ENCODE measurements around the gene TCF7L2.

The TCF7L2 gene

GRCh38 chr10:113122947-113123346 lies 172.9 kb downstream of the TCF7L2 start:
- H3K27me3 Mint-ChIP-seq, result peaks cover 52% of the 10 kb centered on the region
- no peak overlapping the region for H3K27ac Mint-ChIP-seq
- ATAC-seq (no peak), DNase-seq (no peak)
- H3K4me3 Mint-ChIP-seq, result no peak overlapping the region
- H3K4me1 Mint-ChIP-seq, result peaks cover 7% of the 10 kb centered on the region
- H3K9me3 Mint-ChIP-seq, result no peaks in the 10 kb centered on the region

GRCh38 chr10:113124724-113125123 lies 174.7 kb downstream of the TCF7L2 start:
- Mint-ChIP-seq H3K9me3 (no peaks in the 10 kb centered on the region), H3K4me3 (no peak overlapping the region), H3K27me3 (peaks cover 70% of the 10 kb centered on the region), H3K27ac (no peak overlapping the region), H3K4me1 (peaks cover 7% of the 10 kb centered on the region)
- DNase-seq, result no peak
- ATAC-seq, result no peak

GRCh38 chr10:113125612-113126011 lies 175.6 kb downstream of the TCF7L2 start:
- H3K4me3 Mint-ChIP-seq, result no peak overlapping the region
- ATAC-seq (no peak), DNase-seq (no peak)
- peaks cover 7% of the 10 kb centered on the region for H3K4me1 Mint-ChIP-seq
- no peak overlapping the region for H3K27ac Mint-ChIP-seq
- H3K9me3 Mint-ChIP-seq, result no peaks in the 10 kb centered on the region
- peaks cover 73% of the 10 kb centered on the region for H3K27me3 Mint-ChIP-seq

GRCh38 chr10:113126229-113127201 lies 176.5 kb downstream of the TCF7L2 start:
- peaks cover 73% of the 10 kb centered on the region for H3K27me3 Mint-ChIP-seq
- no peak overlapping the region for H3K27ac Mint-ChIP-seq
- peaks cover 7% of the 10 kb centered on the region for H3K4me1 Mint-ChIP-seq
- peak overlapping the region; percentile 65 to 74 for H3K4me3 Mint-ChIP-seq
- no peaks in the 10 kb centered on the region for H3K9me3 Mint-ChIP-seq
- DNase-seq (peak; percentile 54 to 55), ATAC-seq (peak; percentile 100)

GRCh38 chr10:113127261-113127900 lies 177.3 kb downstream of the TCF7L2 start:
- no peaks in the 10 kb centered on the region for H3K9me3 Mint-ChIP-seq
- H3K4me1 Mint-ChIP-seq, result peaks cover 7% of the 10 kb centered on the region
- H3K27me3 Mint-ChIP-seq, result peaks cover 73% of the 10 kb centered on the region
- ATAC-seq (no peak), DNase-seq (no peak)
- no peak overlapping the region for H3K4me3 Mint-ChIP-seq
- no peak overlapping the region for H3K27ac Mint-ChIP-seq

GRCh38 chr10:113127901-113128283 lies 177.8 kb downstream of the TCF7L2 start:
- no peaks in the 10 kb centered on the region for H3K9me3 Mint-ChIP-seq
- H3K27ac Mint-ChIP-seq, result no peak overlapping the region
- ATAC-seq (no peak), DNase-seq (no peak)
- H3K27me3 Mint-ChIP-seq, result peaks cover 70% of the 10 kb centered on the region
- peaks cover 7% of the 10 kb centered on the region for H3K4me1 Mint-ChIP-seq
- H3K4me3 Mint-ChIP-seq, result no peak overlapping the region

- Mint-ChIP-seq H3K4me1 (peaks cover 7% of the 10 kb centered on the region), H3K27me3 (peaks cover 64% of the 10 kb centered on the region), H3K27ac (no peak overlapping the region), H3K4me3 (no peak overlapping the region), H3K9me3 (no peaks in the 10 kb centered on the region)
- DNase-seq, result no peak
- ATAC-seq, result no peak
Measured at GRCh38 chr10:113128450-113129070, 178.5 kb downstream of the TCF7L2 start.

- no peaks in the 10 kb centered on the region for H3K9me3 Mint-ChIP-seq
- no peak for ATAC-seq
- no peak overlapping the region for H3K4me3 Mint-ChIP-seq
- peaks cover 7% of the 10 kb centered on the region for H3K4me1 Mint-ChIP-seq
- DNase-seq, result no peak
- H3K27me3 Mint-ChIP-seq, result peaks cover 58% of the 10 kb centered on the region
- H3K27ac Mint-ChIP-seq, result no peak overlapping the region
Measured at GRCh38 chr10:113129117-113129516, 179.1 kb downstream of the TCF7L2 start.

GRCh38 chr10:113130014-113130641 lies 180.1 kb downstream of the TCF7L2 start:
- Mint-ChIP-seq H3K4me3 (no peak overlapping the region), H3K9me3 (no peaks in the 10 kb centered on the region), H3K4me1 (peaks cover 7% of the 10 kb centered on the region), H3K27ac (no peak overlapping the region), H3K27me3 (peaks cover 50% of the 10 kb centered on the region)
- no peak for DNase-seq
- no peak for ATAC-seq

GRCh38 chr10:113131613-113132261 lies 181.7 kb downstream of the TCF7L2 start:
- Mint-ChIP-seq H3K27me3 (peaks cover 34% of the 10 kb centered on the region), H3K27ac (no peak overlapping the region), H3K9me3 (no peaks in the 10 kb centered on the region), H3K4me3 (no peak overlapping the region), H3K4me1 (no peaks in the 10 kb centered on the region)
- ATAC-seq, result no peak
- no peak for DNase-seq

GRCh38 chr10:113132591-113133121 lies 182.6 kb downstream of the TCF7L2 start:
- no peaks in the 10 kb centered on the region for H3K4me1 Mint-ChIP-seq
- H3K9me3 Mint-ChIP-seq, result no peaks in the 10 kb centered on the region
- no peak overlapping the region for H3K27ac Mint-ChIP-seq
- H3K4me3 Mint-ChIP-seq, result no peak overlapping the region
- DNase-seq (no peak), ATAC-seq (no peak)
- peaks cover 24% of the 10 kb centered on the region for H3K27me3 Mint-ChIP-seq

GRCh38 chr10:113133497-113134115 lies 183.6 kb downstream of the TCF7L2 start:
- Mint-ChIP-seq H3K27me3 (peaks cover 15% of the 10 kb centered on the region), H3K9me3 (no peaks in the 10 kb centered on the region), H3K27ac (no peak overlapping the region), H3K4me1 (no peaks in the 10 kb centered on the region), H3K4me3 (no peak overlapping the region)
- ATAC-seq (no peak), DNase-seq (no peak)

- no peak overlapping the region for H3K27ac Mint-ChIP-seq
- no peaks in the 10 kb centered on the region for H3K9me3 Mint-ChIP-seq
- peaks cover 8% of the 10 kb centered on the region for H3K4me1 Mint-ChIP-seq
- no peak for ATAC-seq
- DNase-seq, result no peak
- no peak overlapping the region for H3K4me3 Mint-ChIP-seq
- peaks cover under 1% of the 10 kb centered on the region for H3K27me3 Mint-ChIP-seq
Measured at GRCh38 chr10:113135025-113135424, 185.0 kb downstream of the TCF7L2 start.

GRCh38 chr10:113137941-113138685 lies 188.1 kb downstream of the TCF7L2 start:
- DNase-seq (no peak), ATAC-seq (no peak)
- H3K27me3 Mint-ChIP-seq, result no peaks in the 10 kb centered on the region
- peak overlapping the region in 1 of 2 donors; percentile 22 for H3K27ac Mint-ChIP-seq
- H3K9me3 Mint-ChIP-seq, result no peaks in the 10 kb centered on the region
- H3K4me3 Mint-ChIP-seq, result no peak overlapping the region
- H3K4me1 Mint-ChIP-seq, result peaks cover 8% of the 10 kb centered on the region
